Ovary (tissue), 9 donors: Measurements from ENCODE around the gene EZH1. TPM values are rescaled to one million over a fixed set of nuclear protein-coding genes. Genes with fewer than 3 reads are reported as not detected.
A peak's percentile ranks its signal among the peaks of the same experiment; 100 is the strongest.

Experiments
- DNase-seq, 5 donors: peaks; one replicate each; pipeline ENCODE4 v3.0.0-alpha.2; 2019 to 2020
- H3K27ac ChIP-seq, 2 donors: fragments of 200-600 bp; one replicate each; pipeline versions ENCODE4 v1.5.1 to v1.8.0; 2019 to 2022
- H3K27me3 ChIP-seq: fragments of 200-600 bp; one replicate; pipeline ENCODE4 v1.8.0; 2022
- H3K36me3 ChIP-seq: fragments of 200-600 bp; sonication (generic); one replicate; pipeline ENCODE4 v1.5.1; 2019
- H3K4me1 ChIP-seq: one replicate; pipeline ENCODE4 v1.8.1; 2013; ENCODE audit warnings: mild to moderate bottlenecking, moderate library complexity; ENCODE audit not compliant: insufficient read depth
- H3K4me3 ChIP-seq: fragments of 200-600 bp; sonication (generic); one replicate; pipeline ENCODE4 v1.5.1; 2017
- H3K9me3 ChIP-seq, 2 donors: fragments of 200-600 bp in 1 of 2; sonication (generic) in 1 of 2; one replicate each; pipeline versions ENCODE4 v1.5.1 to v1.8.1; 2013 to 2019; ENCODE audit warnings: mild to moderate bottlenecking in 1 of 2, moderate library complexity in 1 of 2
- EP300 ChIP-seq: sonication (generic); formaldehyde crosslinking; IDR thresholded peaks from one replicate; pipeline ENCODE4 v1.6.1; 2017; ENCODE audit warnings: antibody characterized with exemption
- POLR2A ChIP-seq: fragments of 450-650 bp; IDR thresholded peaks from one replicate; pipeline ENCODE4 v1.6.1; 2017; ENCODE audit warnings: antibody characterized with exemption, mild to moderate bottlenecking, moderate library complexity
- WGBS, 3 donors: extraction: QIAGEN DNeasy Blood & Tissue Kit in 1 of 3; methylation state at CpG; one replicate each; pipeline versions ENCODE4 v1.1.5 to v1.1.7; 2013 to 2017; 5-methylcytosine and 5-hydroxymethylcytosine counted together
- intact Hi-C, 4 donors: fragments of 100-400 bp; cut with DNase I; formaldehyde crosslinking; loops; one replicate each; pipeline versions ENCODE4 v1.11.0 to v1.15.1; 2022 to 2023
- polyA plus RNA-seq, 2 donors: library from polyadenylated mRNA; stranded (reverse); fragments of 200-250 nt in 1 of 2; fragments of 350-450 nt in 1 of 2; fragmentation: Illumina TruSeq in 1 of 2; extraction: RNeasy Lipid Tissue Mini Kit (QIAGEN cat#74804) in 1 of 2; gene quantifications; one replicate each; pipeline ENCODE4 v1.2.3, GENCODE V29; 2013 to 2014
- total RNA-seq, 7 donors: library from RNA; depleted of rRNA in 2 of 7; stranded (reverse); fragments of >200 nt in 2 of 7; fragmentation: NEBNext Ultra II Directional in 3 of 7; extraction: Animal tissue kit (Norgen Biotek cat#: 25700) in 3 of 7; gene quantifications; one replicate each; pipeline versions ENCODE4 v1.1.0 to v1.2.4, GENCODE V29; 2016 to 2023
- TF ChIP-seq, protein P1 (sequence below), 3 donors: fragments of 450-650 bp in 2 of 3; fragments of 200-600 bp in 1 of 3; IDR thresholded peaks; one replicate each; pipeline versions ENCODE4 v1.5.1 to v1.8.0; 2016 to 2022; ENCODE audit warnings: antibody characterized with exemption in 3 of 3, mild to moderate bottlenecking in 1 of 3
- donor health status: DM: no; HTN: no; CAD: no; lungs with moderate emphysema.
- donor health status: DM: no; HTN: no; CAD: no.
- donor health status: Bipolar disorder and iron deficiency.
- donor health status: DM: yes; HTN: yes; CAD: no.
- donor health status: DM: no; HTN: no; CAD: no.
- donor health status: DM: yes; HTN: yes; CAD: no.

Gene EZH1
- total and polyA plus RNA-seq, 9 donors: 32.9 to 95.2 (median 67.8) TPM

DNA sequence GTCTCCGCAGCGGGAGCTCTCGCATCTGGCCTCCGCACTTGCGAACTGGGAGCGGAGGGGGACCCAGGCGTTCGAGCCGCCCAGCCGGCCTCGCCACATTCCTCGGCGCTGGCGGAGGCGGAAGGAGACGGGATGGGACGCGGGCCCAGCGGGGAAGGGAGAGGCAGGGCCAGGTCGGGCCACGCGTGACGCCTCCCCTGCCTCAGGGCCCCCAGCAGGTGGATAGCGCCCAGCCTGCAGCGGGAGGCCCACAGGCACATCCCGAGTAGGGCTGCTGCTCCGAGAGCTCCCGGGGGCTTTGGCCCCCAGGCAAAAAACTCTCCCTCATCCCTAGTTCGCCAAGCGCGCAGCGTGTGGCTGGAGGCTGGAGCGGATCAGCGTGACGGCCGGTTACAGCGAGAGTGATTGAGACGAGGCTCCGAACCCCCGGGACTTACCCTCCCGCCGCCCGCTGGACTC lies 68.8 kb downstream of the EZH1 start:
- intact Hi-C loops: loop anchor here in 1 of 4 donors (5.0 kb wide), 1 partner anchor 69 kb away; the partner anchor contains the start of genes RETREG3 and TUBG1
- Histone ChIP-seq H3K9me3 (no peaks in the 10 kb centered on the region), H3K27ac (peak overlapping the region; percentile 82 to 84), H3K4me1 (peaks cover 20% of the 10 kb centered on the region), H3K27me3 (no peaks in the 10 kb centered on the region), H3K4me3 (peak overlapping the region; percentile 63), H3K36me3 (no peaks in the 10 kb centered on the region)
- peak; percentile 63 to 77 (median 74) for DNase-seq
- TF ChIP-seq, protein P1, sequence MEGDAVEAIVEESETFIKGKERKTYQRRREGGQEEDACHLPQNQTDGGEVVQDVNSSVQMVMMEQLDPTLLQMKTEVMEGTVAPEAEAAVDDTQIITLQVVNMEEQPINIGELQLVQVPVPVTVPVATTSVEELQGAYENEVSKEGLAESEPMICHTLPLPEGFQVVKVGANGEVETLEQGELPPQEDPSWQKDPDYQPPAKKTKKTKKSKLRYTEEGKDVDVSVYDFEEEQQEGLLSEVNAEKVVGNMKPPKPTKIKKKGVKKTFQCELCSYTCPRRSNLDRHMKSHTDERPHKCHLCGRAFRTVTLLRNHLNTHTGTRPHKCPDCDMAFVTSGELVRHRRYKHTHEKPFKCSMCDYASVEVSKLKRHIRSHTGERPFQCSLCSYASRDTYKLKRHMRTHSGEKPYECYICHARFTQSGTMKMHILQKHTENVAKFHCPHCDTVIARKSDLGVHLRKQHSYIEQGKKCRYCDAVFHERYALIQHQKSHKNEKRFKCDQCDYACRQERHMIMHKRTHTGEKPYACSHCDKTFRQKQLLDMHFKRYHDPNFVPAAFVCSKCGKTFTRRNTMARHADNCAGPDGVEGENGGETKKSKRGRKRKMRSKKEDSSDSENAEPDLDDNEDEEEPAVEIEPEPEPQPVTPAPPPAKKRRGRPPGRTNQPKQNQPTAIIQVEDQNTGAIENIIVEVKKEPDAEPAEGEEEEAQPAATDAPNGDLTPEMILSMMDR (IDR thresholded peaks at IDR 0.05): peak in 1 of 3 donors; percentile 12
- TF ChIP-seq EP300 (no peak), POLR2A (no peak)
- 0 to 1% (median 0%) methylated on average over 24 to 43 of the region's 43 CpGs for WGBS, 3 donors

DNA sequence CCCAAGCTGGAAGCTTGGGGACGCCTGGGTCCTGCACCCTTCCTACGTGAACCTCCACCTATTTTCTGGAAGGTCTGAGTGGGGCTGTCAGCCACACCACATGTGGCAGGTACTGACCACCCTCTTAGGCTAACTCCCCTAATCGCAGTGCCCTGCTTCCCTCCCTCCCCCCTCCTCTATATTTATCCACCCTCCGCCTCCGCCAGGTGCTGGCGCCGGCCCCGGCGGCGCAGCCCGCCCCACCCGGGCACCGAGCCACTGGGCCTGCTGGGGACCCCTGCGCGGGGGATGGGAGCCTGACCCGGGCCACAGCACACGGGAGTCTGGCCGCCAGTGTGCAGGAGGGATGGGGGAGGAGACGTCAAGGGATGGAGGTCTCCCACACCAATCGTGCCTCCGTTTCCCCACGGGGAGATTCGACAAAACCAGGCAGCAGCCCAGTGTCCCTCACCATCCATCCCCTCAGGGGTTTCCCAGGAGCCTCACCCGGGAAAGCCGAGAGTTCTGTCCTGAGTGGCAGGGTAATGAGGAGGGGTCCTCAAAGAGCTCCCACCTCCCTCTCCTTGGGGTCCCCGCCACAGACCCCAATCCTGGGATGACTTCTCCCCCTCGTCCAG lies 69.4 kb downstream of the EZH1 start:
- Histone ChIP-seq H3K9me3 (no peaks in the 10 kb centered on the region), H3K27me3 (no peaks in the 10 kb centered on the region), H3K36me3 (no peaks in the 10 kb centered on the region), H3K27ac (peak overlapping the region; percentile 82 to 84), H3K4me3 (peak overlapping the region; percentile 63), H3K4me1 (peaks cover 18% of the 10 kb centered on the region)
- TF ChIP-seq EP300 (no peak), POLR2A (no peak)
- TF ChIP-seq, protein P1 (IDR thresholded peaks at IDR 0.05): no peak
- peak in 4 of 5 donors; percentile 63 to 83 (median 76) for DNase-seq
- WGBS, 3 donors: 0 to 2% (median 1%) methylated on average over 21 to 27 of the region's 27 CpGs
- intact Hi-C loops: loop anchor here in 1 of 4 donors (5.0 kb wide), 1 partner anchor 68 kb away; the partner anchor contains the start of genes RETREG3 and TUBG1

DNA sequence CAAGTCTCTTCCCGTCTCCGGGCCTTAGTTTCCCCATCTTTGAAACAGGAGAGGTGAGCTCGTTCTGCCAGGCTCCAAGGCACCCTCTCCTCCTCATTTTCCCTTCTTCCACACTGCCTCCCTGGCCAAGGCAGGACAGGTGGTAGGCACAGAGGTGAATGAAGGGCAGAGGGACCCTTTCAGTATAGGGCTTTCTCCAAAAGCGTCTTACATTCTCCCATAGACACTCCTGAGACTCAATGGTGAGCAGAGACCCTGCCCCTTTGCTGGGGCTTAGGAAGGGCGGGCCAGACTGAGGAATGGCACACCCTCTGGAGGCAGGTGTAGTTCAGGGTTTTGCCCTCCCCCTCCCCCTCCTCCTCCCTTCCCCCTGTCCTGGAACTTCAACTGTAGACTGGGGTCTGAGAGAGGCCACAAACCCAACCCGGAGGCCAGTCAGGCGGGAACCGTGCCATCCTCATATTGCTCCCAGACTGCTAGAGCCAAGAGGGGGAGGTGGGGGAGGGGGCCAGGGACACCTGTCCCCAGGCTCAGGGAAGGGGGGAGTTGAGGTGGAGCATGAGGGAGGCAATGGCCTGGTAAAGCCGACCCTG lies 70.0 kb downstream of the EZH1 start:
- no peaks in the 10 kb centered on the region for H3K9me3 ChIP-seq
- 24 to 36% (median 32%) methylated on average over 9 of the region's 9 CpGs for WGBS, 3 donors
- intact Hi-C loops: loop anchor here in 1 of 4 donors (5.0 kb wide), 1 partner anchor 68 kb away; the partner anchor contains the start of genes RETREG3 and TUBG1
- H3K4me3 ChIP-seq: peak overlapping the region; percentile 63
- no peak for TF ChIP-seq EP300
- H3K4me1 ChIP-seq: peaks cover 16% of the 10 kb centered on the region
- no peaks in the 10 kb centered on the region for H3K27me3 ChIP-seq
- no peaks in the 10 kb centered on the region for H3K36me3 ChIP-seq
- H3K27ac ChIP-seq: peak overlapping the region; percentile 82 to 84
- peak in 2 of 5 donors; percentile 64 to 67 for DNase-seq

DNA sequence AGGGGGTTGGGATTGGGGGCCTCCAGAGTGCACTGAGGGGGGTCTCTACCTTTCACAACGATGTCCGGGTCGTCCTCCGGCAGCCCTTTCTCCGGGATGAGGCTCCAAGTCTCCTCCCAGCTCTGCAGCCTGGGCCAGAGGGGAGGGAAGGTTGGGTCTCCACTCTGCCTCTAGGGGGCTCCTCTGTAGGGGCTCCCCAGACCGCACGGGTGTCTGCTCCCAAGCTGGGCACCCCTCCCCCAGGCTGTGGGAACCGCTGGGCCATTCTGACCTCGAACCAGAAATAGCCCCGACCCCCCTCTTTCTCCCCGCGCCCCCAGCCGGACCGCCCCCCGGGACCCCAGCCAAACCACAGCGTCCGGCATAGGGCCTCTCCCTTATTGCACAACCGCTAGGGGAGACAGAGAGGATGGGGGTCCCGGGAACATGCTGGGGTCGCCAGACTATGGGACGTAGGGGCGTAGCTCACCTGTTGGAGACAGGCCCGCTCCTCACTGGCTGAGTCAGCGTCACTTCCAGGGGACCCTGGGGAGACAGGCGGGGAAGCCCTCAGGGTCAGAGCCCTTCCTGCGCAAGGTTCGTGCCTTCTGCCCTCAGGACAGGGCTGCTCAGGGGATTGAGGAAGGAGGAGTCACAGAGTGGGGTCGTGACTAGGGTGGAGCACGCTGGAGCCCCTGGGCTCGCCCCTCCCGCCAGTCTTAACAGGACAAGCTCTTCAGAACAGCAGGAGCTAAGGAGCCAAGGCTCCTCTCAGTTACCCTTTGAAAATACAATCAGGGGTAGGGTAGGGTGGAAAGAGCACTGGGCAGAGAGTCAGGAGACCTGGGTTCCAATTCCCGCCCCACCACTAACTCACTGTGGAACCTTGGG lies 70.7 kb downstream of the EZH1 start:
- Histone ChIP-seq H3K27ac (peak overlapping the region; percentile 82 to 84), H3K36me3 (no peaks in the 10 kb centered on the region), H3K9me3 (no peaks in the 10 kb centered on the region), H3K4me3 (peak overlapping the region; percentile 63), H3K4me1 (peaks cover 11% of the 10 kb centered on the region), H3K27me3 (no peaks in the 10 kb centered on the region)
- intact Hi-C loops: no loop called here
- WGBS, 3 donors: 10 to 15% (median 13%) methylated on average over 24 to 32 of the region's 32 CpGs
- no peak for TF ChIP-seq EP300
- no peak for TF ChIP-seq POLR2A
- TF ChIP-seq, protein P1 (IDR thresholded peaks at IDR 0.05): peak in 2 of 3 donors; percentile 25 to 39
- DNase-seq: peak; percentile 84 to 92 (median 89)
